GM12891 (cell line): ENCODE data around the gene USH2A.

Experiments used
- DNase-seq: peaks from one replicate; pipeline ENCODE4 v3.0.0; 2011; ENCODE audit warnings: low spot score; ENCODE audit not compliant: insufficient read length
- FAIRE-seq: peaks from 2 replicates; lab custom pipeline; 2011; peaks lifted over from hg19 to GRCh38; lab: Jason Lieb, UNC
- PAX5 ChIP-seq: IDR thresholded peaks from 2 replicates; pipeline ENCODE4 v1.6.1; 2011; ENCODE audit warnings: low read length, moderate library complexity, mild to moderate bottlenecking; ENCODE audit not compliant: insufficient read depth, severe bottlenecking
- POLR2A ChIP-seq: IDR thresholded peaks from 2 replicates; pipeline ENCODE4 v1.6.1; 2011; ENCODE audit warnings: low read depth, low read length, control low read depth
- POLR2AphosphoS5 ChIP-seq: IDR thresholded peaks from 2 replicates; pipeline ENCODE4 v1.6.1; 2011; ENCODE audit warnings: low read depth, low read length, control low read depth
- POU2F2 ChIP-seq: IDR thresholded peaks from 2 replicates; pipeline ENCODE4 v1.6.1; 2011; ENCODE audit warnings: low read depth, mild to moderate bottlenecking, control low read depth, low read length, moderate library complexity
- SPI1 ChIP-seq: IDR thresholded peaks from 2 replicates; pipeline ENCODE4 v1.6.1; 2011; ENCODE audit warnings: low read depth, low read length, control low read depth
- TAF1 ChIP-seq: IDR thresholded peaks from 2 replicates; pipeline ENCODE4 v1.6.1; 2011; ENCODE audit warnings: low read depth, low read length, control low read depth

The USH2A gene

GRCh38 chr1:216250861-216251260, 172.4 kb downstream of the USH2A start:
- TF ChIP-seq POLR2A (no peak), SPI1 (no peak), POLR2AphosphoS5 (no peak), TAF1 (no peak)
- FAIRE-seq (no peak), DNase-seq (no peak)

GRCh38 chr1:216248628-216249027, 174.6 kb downstream of the USH2A start:
- TF ChIP-seq POU2F2, result no peak
- TF ChIP-seq PAX5, result no peak
- no peak for TF ChIP-seq TAF1
- no peak for TF ChIP-seq POLR2A
- no peak for TF ChIP-seq SPI1
- TF ChIP-seq POLR2AphosphoS5, result no peak
- FAIRE-seq, result no peak
- DNase-seq, result no peak

- no peak for DNase-seq
- TF ChIP-seq POLR2A, result no peak
- TF ChIP-seq TAF1, result no peak
- TF ChIP-seq PAX5, result no peak
- no peak for TF ChIP-seq SPI1
- no peak for TF ChIP-seq POLR2AphosphoS5
- no peak for TF ChIP-seq POU2F2
- FAIRE-seq, result no peak
These were observed 175.3 kb downstream of the USH2A start for GRCh38 chr1:216247937-216248336.

- no peak for FAIRE-seq
- DNase-seq, result no peak
- TF ChIP-seq SPI1, result no peak
- no peak for TF ChIP-seq TAF1
These were observed 176.6 kb downstream of the USH2A start for GRCh38 chr1:216246577-216247203.

- FAIRE-seq (no peak), DNase-seq (no peak)
- TF ChIP-seq POLR2A (no peak), POLR2AphosphoS5 (no peak), POU2F2 (no peak), TAF1 (no peak), PAX5 (no peak), SPI1 (no peak)
These were observed 184.4 kb downstream of the USH2A start for GRCh38 chr1:216238844-216239243.

- DNase-seq (no peak), FAIRE-seq (no peak)
- no peak for TF ChIP-seq SPI1
These were observed 185.2 kb downstream of the USH2A start for GRCh38 chr1:216237927-216238542.

- FAIRE-seq, result no peak
- TF ChIP-seq PAX5 (no peak), POLR2AphosphoS5 (no peak), TAF1 (no peak), POU2F2 (no peak), SPI1 (no peak), POLR2A (no peak)
- no peak for DNase-seq
These were observed 199.0 kb downstream of the USH2A start for GRCh38 chr1:216224233-216224632.

GRCh38 chr1:216223486-216223885, 199.8 kb downstream of the USH2A start:
- DNase-seq (no peak), FAIRE-seq (no peak)
- no peak for TF ChIP-seq POLR2AphosphoS5
- TF ChIP-seq POU2F2, result no peak
- no peak for TF ChIP-seq SPI1
- TF ChIP-seq POLR2A, result no peak
- no peak for TF ChIP-seq TAF1
- no peak for TF ChIP-seq PAX5

GRCh38 chr1:216222288-216222687, 201.0 kb downstream of the USH2A start:
- DNase-seq (no peak), FAIRE-seq (no peak)
- TF ChIP-seq PAX5 (no peak), POLR2A (no peak), TAF1 (no peak), POLR2AphosphoS5 (no peak), POU2F2 (no peak), SPI1 (no peak)

GRCh38 chr1:216221260-216221700, 202.0 kb downstream of the USH2A start:
- TF ChIP-seq POLR2AphosphoS5 (no peak), TAF1 (no peak), POU2F2 (no peak), SPI1 (no peak), POLR2A (no peak)
- DNase-seq (peak; percentile 16), FAIRE-seq (no peak)
